ENCODE results near the gene RAB9B.

Gene RAB9B

DNA sequence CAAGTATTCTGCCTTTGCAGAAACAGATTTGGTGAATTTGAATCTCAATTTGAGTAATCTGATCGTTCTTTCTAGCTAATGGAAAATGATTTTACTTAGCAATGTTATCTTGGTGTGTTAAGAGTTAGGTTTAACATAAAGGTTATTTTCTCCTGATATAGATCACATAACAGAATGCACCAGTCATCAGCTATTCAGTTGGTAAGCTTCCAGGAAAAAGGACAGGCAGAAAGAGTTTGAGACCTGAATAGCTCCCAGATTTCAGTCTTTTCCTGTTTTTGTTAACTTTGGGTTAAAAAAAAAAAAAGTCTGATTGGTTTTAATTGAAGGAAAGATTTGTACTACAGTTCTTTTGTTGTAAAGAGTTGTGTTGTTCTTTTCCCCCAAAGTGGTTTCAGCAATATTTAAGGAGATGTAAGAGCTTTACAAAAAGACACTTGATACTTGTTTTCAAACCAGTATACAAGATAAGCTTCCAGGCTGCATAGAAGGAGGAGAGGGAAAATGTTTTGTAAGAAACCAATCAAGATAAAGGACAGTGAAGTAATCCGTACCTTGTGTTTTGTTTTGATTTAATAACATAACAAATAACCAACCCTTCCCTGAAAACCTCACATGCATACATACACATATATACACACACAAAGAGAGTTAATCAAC is 40.1 kb downstream of the RAB9B start:
- peak overlapping the region; percentile 45 for H3K4me2 ChIP-seq (ENCODE audit: low read length)
- no peak overlapping the region for H2AFZ ChIP-seq
- H3K4me3 ChIP-seq (ENCODE audit: low read depth, low read length) = peak overlapping the region; percentile 11
- H3K27ac ChIP-seq = peak overlapping the region; percentile 61
- H3K27me3 ChIP-seq (ENCODE audit: control insufficient read depth, insufficient read depth, low read length) = no peaks in the 10 kb centered on the region
- TF ChIP-seq, protein P1, sequence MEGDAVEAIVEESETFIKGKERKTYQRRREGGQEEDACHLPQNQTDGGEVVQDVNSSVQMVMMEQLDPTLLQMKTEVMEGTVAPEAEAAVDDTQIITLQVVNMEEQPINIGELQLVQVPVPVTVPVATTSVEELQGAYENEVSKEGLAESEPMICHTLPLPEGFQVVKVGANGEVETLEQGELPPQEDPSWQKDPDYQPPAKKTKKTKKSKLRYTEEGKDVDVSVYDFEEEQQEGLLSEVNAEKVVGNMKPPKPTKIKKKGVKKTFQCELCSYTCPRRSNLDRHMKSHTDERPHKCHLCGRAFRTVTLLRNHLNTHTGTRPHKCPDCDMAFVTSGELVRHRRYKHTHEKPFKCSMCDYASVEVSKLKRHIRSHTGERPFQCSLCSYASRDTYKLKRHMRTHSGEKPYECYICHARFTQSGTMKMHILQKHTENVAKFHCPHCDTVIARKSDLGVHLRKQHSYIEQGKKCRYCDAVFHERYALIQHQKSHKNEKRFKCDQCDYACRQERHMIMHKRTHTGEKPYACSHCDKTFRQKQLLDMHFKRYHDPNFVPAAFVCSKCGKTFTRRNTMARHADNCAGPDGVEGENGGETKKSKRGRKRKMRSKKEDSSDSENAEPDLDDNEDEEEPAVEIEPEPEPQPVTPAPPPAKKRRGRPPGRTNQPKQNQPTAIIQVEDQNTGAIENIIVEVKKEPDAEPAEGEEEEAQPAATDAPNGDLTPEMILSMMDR (IDR thresholded peaks at IDR 0.05) = no peak
- H3K9me3 ChIP-seq (ENCODE audit: control insufficient read depth, low read length) = no peaks in the 10 kb centered on the region
- peaks cover 11% of the 10 kb centered on the region for H3K4me1 ChIP-seq
- H3K79me2 ChIP-seq = no peaks in the 10 kb centered on the region
- no peak overlapping the region for H3K9ac ChIP-seq
- H3K36me3 ChIP-seq (ENCODE audit: control insufficient read depth, insufficient read depth, low read length) = no peaks in the 10 kb centered on the region

DNA sequence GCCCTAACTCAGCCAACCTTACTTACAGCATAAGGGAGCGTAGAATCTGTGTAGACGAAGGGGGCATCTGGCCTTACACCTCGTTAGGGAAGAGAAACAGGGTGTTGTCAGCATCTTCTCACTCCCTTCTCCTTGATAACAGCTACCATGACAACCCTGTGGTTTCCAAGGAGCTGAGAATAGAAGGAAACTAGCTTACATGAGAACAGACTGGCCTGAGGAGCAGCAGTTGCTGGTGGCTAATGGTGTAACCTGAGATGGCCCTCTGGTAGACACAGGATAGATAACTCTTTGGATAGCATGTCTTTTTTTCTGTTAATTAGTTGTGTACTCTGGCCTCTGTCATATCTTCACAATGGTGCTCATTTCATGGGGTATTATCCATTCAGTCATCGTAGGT is 40.8 kb downstream of the RAB9B start:
- H3K79me2 ChIP-seq = no peaks in the 10 kb centered on the region
- TF ChIP-seq, protein P1 (IDR thresholded peaks at IDR 0.05) = no peak
- peak overlapping the region; percentile 45 for H3K4me2 ChIP-seq (ENCODE audit: low read length)
- no peak overlapping the region for H2AFZ ChIP-seq
- H3K27ac ChIP-seq = peak overlapping the region; percentile 61
- no peaks in the 10 kb centered on the region for H3K36me3 ChIP-seq (ENCODE audit: control insufficient read depth, insufficient read depth, low read length)
- H3K4me3 ChIP-seq (ENCODE audit: low read depth, low read length) = peak overlapping the region; percentile 11
- H3K9me3 ChIP-seq (ENCODE audit: control insufficient read depth, low read length) = no peaks in the 10 kb centered on the region
- no peaks in the 10 kb centered on the region for H3K27me3 ChIP-seq (ENCODE audit: control insufficient read depth, insufficient read depth, low read length)
- no peak overlapping the region for H3K9ac ChIP-seq
- H3K4me1 ChIP-seq = peaks cover 11% of the 10 kb centered on the region

DNA sequence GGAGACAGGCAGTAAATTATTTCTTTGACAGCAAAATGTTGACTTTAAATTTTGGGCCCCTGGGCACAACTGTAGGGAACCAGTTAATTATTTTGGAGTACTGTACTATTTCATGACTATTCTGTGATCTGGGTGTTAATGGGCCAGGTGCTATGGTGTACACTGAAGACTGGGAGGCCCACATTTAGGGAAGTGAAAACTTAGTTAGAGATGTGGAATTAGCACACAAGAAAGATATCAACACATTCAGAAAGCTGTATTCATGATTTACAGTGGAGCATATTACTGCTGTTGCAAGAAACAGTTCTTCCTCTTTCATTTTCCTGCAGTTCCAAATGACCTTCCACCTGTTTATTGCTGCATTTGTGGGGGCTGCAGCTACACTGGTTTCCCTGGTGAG is 43.1 kb downstream of the RAB9B start:
- Histone ChIP-seq H3K4me2 (ENCODE audit: low read length) (no peak overlapping the region), H3K4me1 (peaks cover 9% of the 10 kb centered on the region), H3K79me2 (no peaks in the 10 kb centered on the region), H3K27me3 (ENCODE audit: control insufficient read depth, insufficient read depth, low read length) (no peaks in the 10 kb centered on the region), H3K9me3 (ENCODE audit: control insufficient read depth, low read length) (no peaks in the 10 kb centered on the region), H3K27ac (no peak overlapping the region), H3K36me3 (ENCODE audit: control insufficient read depth, insufficient read depth, low read length) (no peaks in the 10 kb centered on the region), H2AFZ (no peak overlapping the region), H3K9ac (no peak overlapping the region), H3K4me3 (ENCODE audit: low read depth, low read length) (no peak overlapping the region)
- TF ChIP-seq, protein P1 (IDR thresholded peaks at IDR 0.05) = no peak

DNA sequence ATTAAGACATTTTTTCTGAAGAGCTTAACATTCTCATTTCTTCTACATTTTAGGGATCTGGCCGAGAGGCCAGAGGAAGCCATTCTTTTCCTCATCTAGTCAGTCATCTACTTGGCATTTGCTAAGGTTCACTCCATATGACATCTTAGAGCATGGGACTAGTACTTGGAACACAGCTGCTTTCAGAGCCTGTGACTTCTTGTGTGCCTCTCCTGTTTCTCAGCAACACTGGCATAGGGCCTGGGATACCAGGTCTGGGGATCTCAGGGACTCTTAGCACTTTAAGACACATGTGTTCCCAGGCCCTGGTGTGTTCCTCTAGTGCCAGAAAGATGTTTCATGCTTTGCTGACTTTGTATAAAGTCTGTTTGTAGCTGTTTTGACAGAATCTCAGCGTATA is 48.1 kb downstream of the RAB9B start:
- no peaks in the 10 kb centered on the region for H3K27me3 ChIP-seq (ENCODE audit: control insufficient read depth, insufficient read depth, low read length)
- H3K79me2 ChIP-seq = peaks cover 3% of the 10 kb centered on the region
- H3K4me3 ChIP-seq (ENCODE audit: low read depth, low read length) = no peak overlapping the region
- H3K4me1 ChIP-seq = peaks cover 6% of the 10 kb centered on the region
- H3K4me2 ChIP-seq (ENCODE audit: low read length) = no peak overlapping the region
- TF ChIP-seq, protein P1 (IDR thresholded peaks at IDR 0.05) = no peak
- no peak overlapping the region for H3K9ac ChIP-seq
- H3K36me3 ChIP-seq (ENCODE audit: control insufficient read depth, insufficient read depth, low read length) = no peaks in the 10 kb centered on the region
- H2AFZ ChIP-seq = no peak overlapping the region
- no peak overlapping the region for H3K27ac ChIP-seq
- H3K9me3 ChIP-seq (ENCODE audit: control insufficient read depth, low read length) = no peaks in the 10 kb centered on the region

DNA sequence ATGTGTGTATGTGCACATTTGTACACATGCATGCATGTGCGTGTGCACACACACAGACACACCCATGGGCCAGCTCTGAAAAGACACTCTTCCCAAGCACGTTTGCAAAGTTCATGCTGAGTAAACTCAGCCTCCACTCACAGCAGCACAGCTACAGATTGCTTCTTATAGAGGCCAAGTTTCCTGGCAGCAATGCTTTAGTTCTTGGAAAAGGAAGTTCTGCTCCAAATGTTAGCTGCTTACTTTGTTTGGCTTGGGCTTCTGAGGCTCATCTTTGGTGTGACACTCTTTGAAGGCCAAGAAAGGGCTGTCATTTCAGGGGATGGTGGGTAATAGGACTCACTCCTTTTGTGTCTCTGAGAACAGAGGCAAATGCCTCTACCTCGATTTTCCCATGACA is 48.9 kb downstream of the RAB9B start:
- Histone ChIP-seq H3K79me2 (peaks cover 6% of the 10 kb centered on the region), H3K27ac (no peak overlapping the region), H3K4me2 (ENCODE audit: low read length) (no peak overlapping the region), H3K27me3 (ENCODE audit: control insufficient read depth, insufficient read depth, low read length) (no peaks in the 10 kb centered on the region), H3K4me3 (ENCODE audit: low read depth, low read length) (no peak overlapping the region), H2AFZ (no peak overlapping the region), H3K9me3 (ENCODE audit: control insufficient read depth, low read length) (no peaks in the 10 kb centered on the region), H3K36me3 (ENCODE audit: control insufficient read depth, insufficient read depth, low read length) (no peaks in the 10 kb centered on the region), H3K4me1 (peaks cover 10% of the 10 kb centered on the region), H3K9ac (no peak overlapping the region)
- TF ChIP-seq, protein P1 (IDR thresholded peaks at IDR 0.05) = no peak

All from parathyroid adenoma (tissue), 2 donors.